Spleen (tissue), 11 donors: Measurements from ENCODE around the gene DALRD3. TPM values are rescaled to one million over a fixed set of nuclear protein-coding genes. Genes with fewer than 3 reads are reported as not detected.
A peak's percentile ranks its signal among the peaks of the same experiment; 100 is the strongest.

ENCODE experiments used
- DNase-seq: peaks from one replicate; pipeline ENCODE4 v3.0.0-alpha.2; 2020
- H3K27ac ChIP-seq, 8 donors: fragments of 200-600 bp; sonication (generic) in 7 of 8; 1 replicate in 4 of 8; 2 replicates in 4 of 8; pipeline versions ENCODE4 v1.5.0 to v1.8.0; 2016 to 2021; ENCODE audit warnings: inconsistent platforms in 4 of 8, mild to moderate bottlenecking in 4 of 8, moderate library complexity in 1 of 8
- H3K27me3 ChIP-seq, 7 donors: fragments of 200-600 bp; sonication (generic) in 6 of 7; replicated peaks in 1 of 7; 1 replicate in 4 of 7; 2 replicates in 3 of 7; pipeline versions ENCODE4 v1.5.0 to v1.8.0; 2016 to 2021; ENCODE audit warnings: inconsistent platforms in 3 of 7, mild to moderate bottlenecking in 1 of 7
- H3K36me3 ChIP-seq, 6 donors: fragments of 200-600 bp; sonication (generic) in 5 of 6; 1 replicate in 4 of 6; 2 replicates in 2 of 6; pipeline versions ENCODE4 v1.5.0 to v1.8.0; 2016 to 2021; ENCODE audit warnings: inconsistent platforms in 2 of 6
- H3K4me1 ChIP-seq, 6 donors: fragments of 200-600 bp; sonication (generic) in 5 of 6; 1 replicate in 3 of 6; 2 replicates in 3 of 6; pipeline versions ENCODE4 v1.5.0 to v1.8.0; 2016 to 2021; ENCODE audit warnings: inconsistent platforms in 3 of 6
- H3K4me3 ChIP-seq, 8 donors: fragments of 200-600 bp; sonication (generic) in 7 of 8; 1 replicate in 4 of 8; 2 replicates in 4 of 8; pipeline versions ENCODE4 v1.5.0 to v1.8.0; 2016 to 2021; ENCODE audit warnings: inconsistent platforms in 4 of 8, mild to moderate bottlenecking in 4 of 8, moderate library complexity in 2 of 8
- H3K9me3 ChIP-seq, 8 donors: fragments of 200-600 bp; sonication (generic) in 7 of 8; 1 replicate in 4 of 8; 2 replicates in 4 of 8; pipeline versions ENCODE4 v1.5.0 to v1.8.0; 2016 to 2021; ENCODE audit warnings: inconsistent platforms in 4 of 8
- CTCF ChIP-seq, 11 experiments: fragments of 200-600 bp in 7 of 11; fragments of 450-650 bp in 4 of 11; sonication (generic) in 4 of 11; IDR thresholded peaks in 8 of 11; conservative IDR thresholded peaks in 3 of 11; 1 replicate in 7 of 11; 2 replicates in 4 of 11; pipeline versions ENCODE4 v1.4.0 to v1.8.0; 2016 to 2021; ENCODE audit warnings: antibody characterized with exemption in 11 of 11, inconsistent platforms in 4 of 11, mild to moderate bottlenecking in 1 of 11
- POLR2A ChIP-seq, 3 donors: fragments of 450-650 bp; IDR thresholded peaks; one replicate each; pipeline ENCODE4 v1.5.1; 2017; ENCODE audit warnings: antibody characterized with exemption in 3 of 3, mild to moderate bottlenecking in 1 of 3
- POLR2AphosphoS5 ChIP-seq, 3 donors: sonication (generic); formaldehyde crosslinking; IDR thresholded peaks; one replicate each; pipeline ENCODE4 v1.5.1; 2017; ENCODE audit warnings: antibody characterized with exemption in 3 of 3
- WGBS, 5 donors: extraction: QIAGEN DNeasy Blood & Tissue Kit in 3 of 5; methylation state at CpG; one replicate each; pipeline versions ENCODE4 v1.1.5 to v1.1.7; 2013 to 2018; 5-methylcytosine and 5-hydroxymethylcytosine counted together
- intact Hi-C: fragments of 100-400 bp; cut with DNase I; formaldehyde crosslinking; loops from one replicate; pipeline ENCODE4 v1.15.0; 2023; ENCODE audit warnings: low total_unique reads
- polyA plus RNA-seq, 3 donors: library from polyadenylated mRNA; stranded (reverse); fragments of 200-250 nt; gene quantifications; one replicate each; pipeline ENCODE4 v1.2.1, GENCODE V29; 2013
- total RNA-seq, 7 donors: library from RNA; depleted of rRNA in 3 of 7; stranded (reverse); fragments of >200 nt in 3 of 7; fragmentation: NEBNext Ultra II Directional in 4 of 7; extraction: Animal tissue kit (Norgen Biotek cat#: 25700) in 4 of 7; gene quantifications; one replicate each; pipeline versions ENCODE4 v1.1.0 to v1.2.1, GENCODE V29; 2016 to 2021
- donor health status: healthy with polysubstance abuse.
- donor health status: DM: no; HTN: no; CAD: no; lungs with moderate emphysema.
- donor health status: DM: no; HTN: no; CAD: no.
- donor health status: Bipolar disorder and iron deficiency.
- donor health status: healthy.
- donor health status: DM: no; HTN: no; CAD: no.
- donor health status: DM: yes; HTN: yes; CAD: no.

DALRD3 gene
- total and polyA plus RNA-seq, 10 donors, result 16.4 to 32.0 (median 25.3) TPM

- DNase-seq, result no peak
- TF ChIP-seq POLR2A (IDR thresholded peaks at IDR 0.05), result no peak
- no peak for TF ChIP-seq CTCF (IDR thresholded peaks at IDR 0.05 in 8 of 11, conservative IDR thresholded peaks at IDR 0.05 in 3 of 11)
- TF ChIP-seq POLR2AphosphoS5 (IDR thresholded peaks at IDR 0.05), result peak in 2 of 3 donors; percentile 10 to 24
- Histone ChIP-seq H3K4me1 (peaks cover 18 to 54% (median 32%) of the 10 kb centered on the region in 6 donors), H3K36me3 (peaks cover 0 to 29% (median 3%) of the 10 kb centered on the region in 6 donors), H3K27ac (peak overlapping the region; percentile 74 to 90 (median 85)), H3K27me3 (no peaks in the 10 kb centered on the region), H3K9me3 (no peaks in the 10 kb centered on the region), H3K4me3 (peak overlapping the region; percentile 86 to 100 (median 92))
- WGBS, 5 donors, result 3 to 8% (median 5%) methylated on average over 22 to 40 of the region's 40 CpGs
- intact Hi-C loops, result no loop called here
Measured at GRCh38 chr3:48990636-48991469, 27.5 kb downstream of the DALRD3 start.

GRCh38 chr3:48989796-48990635 lies 28.4 kb downstream of the DALRD3 start, which contains the start of gene P4HTM:
TSS of gene P4HTM (plus strand) at chr3:48990241. CDS start at chr3:48990257, 16 bp downstream.
- TF ChIP-seq POLR2A (IDR thresholded peaks at IDR 0.05), result no peak
- peak in 6 of 11 experiments; percentile 9 to 36 (median 25) for TF ChIP-seq CTCF (IDR thresholded peaks at IDR 0.05 in 8 of 11, conservative IDR thresholded peaks at IDR 0.05 in 3 of 11)
- TF ChIP-seq POLR2AphosphoS5 (IDR thresholded peaks at IDR 0.05), result peak; percentile 79 to 87 (median 86)
- intact Hi-C loops, result loop anchor here (5.0 kb wide), 1 partner anchor 167 kb away; no protein-coding TSS in a partner anchor
- Histone ChIP-seq H3K4me3 (peak within 1 kb of the TSS; percentile 86 to 100 (median 92)), H3K36me3 (peaks cover 0 to 30% (median 10%) of the 10 kb centered on the region in 6 donors), H3K27me3 (no peaks in the 10 kb centered on the region), H3K27ac (peak within 1 kb of the TSS; percentile 74 to 90 (median 85)), H3K9me3 (no peaks in the 10 kb centered on the region), H3K4me1 (peaks cover 18 to 54% (median 32%) of the 10 kb centered on the region in 6 donors)
- DNase-seq, result peak; percentile 92
- 0 to 1% (median 0%) methylated on average over 13 to 91 of the region's 91 CpGs for WGBS, 5 donors

GRCh38 chr3:48989126-48989795 lies 29.1 kb downstream of the DALRD3 start:
- peak overlapping the region; percentile 86 to 100 (median 92) for H3K4me3 ChIP-seq
- no peaks in the 10 kb centered on the region for H3K27me3 ChIP-seq
- intact Hi-C loops, result loop anchor here (5.0 kb wide), 1 partner anchor 168 kb away; no protein-coding TSS in a partner anchor
- 3 to 7% (median 5%) methylated on average over 21 of the region's 21 CpGs for WGBS, 5 donors
- peak overlapping the region; percentile 74 to 90 (median 85) for H3K27ac ChIP-seq
- H3K36me3 ChIP-seq, result peaks cover 0 to 30% (median 15%) of the 10 kb centered on the region in 6 donors
- no peak for DNase-seq
- peaks cover 18 to 54% (median 32%) of the 10 kb centered on the region in 6 donors for H3K4me1 ChIP-seq
- TF ChIP-seq CTCF (IDR thresholded peaks at IDR 0.05 in 8 of 11, conservative IDR thresholded peaks at IDR 0.05 in 3 of 11), result peak in 1 of 11 experiments; percentile 9
- no peak for TF ChIP-seq POLR2A (IDR thresholded peaks at IDR 0.05)
- no peaks in the 10 kb centered on the region for H3K9me3 ChIP-seq
